Occipital lobe (tissue), 2 donors: ENCODE results near the gene OR2T2. TPM values are rescaled to one million over a fixed set of nuclear protein-coding genes. Genes with fewer than 3 reads are reported as not detected.
"Not testable (repeated sequence)": the region's sequence is repeated elsewhere in the genome, so short reads cannot be mapped to it uniquely, and the experiment has no call there.

Experiments used
- DNase-seq: peaks from one replicate; lab custom pipeline; 2025; lab: John Stamatoyannopoulos, UW
- total RNA-seq: library from RNA; depleted of rRNA; stranded (reverse); fragments of >200 nt; gene quantifications from one replicate; pipeline ENCODE4 v1.2.3, GENCODE V29; 2014

The OR2T2 gene
- not detected for total RNA-seq

GRCh38 chr1:248445399-248445798 lies at the start of gene OR2T2:
Gene OR2T2, plus strand, starts transcription at chr1:248445637. Its CDS starts 7,161 bp downstream, at chr1:248452798.
- DNase-seq: not testable (repeated sequence)

- no peak for DNase-seq
Observed at GRCh38 chr1:248402748-248403147, 42.7 kb upstream of the OR2T2 start, which contains the start of gene OR2T1. Gene OR2T1, plus strand, starts transcription at chr1:248403048. Its CDS starts 3,100 bp downstream, at chr1:248406148.

DNA sequence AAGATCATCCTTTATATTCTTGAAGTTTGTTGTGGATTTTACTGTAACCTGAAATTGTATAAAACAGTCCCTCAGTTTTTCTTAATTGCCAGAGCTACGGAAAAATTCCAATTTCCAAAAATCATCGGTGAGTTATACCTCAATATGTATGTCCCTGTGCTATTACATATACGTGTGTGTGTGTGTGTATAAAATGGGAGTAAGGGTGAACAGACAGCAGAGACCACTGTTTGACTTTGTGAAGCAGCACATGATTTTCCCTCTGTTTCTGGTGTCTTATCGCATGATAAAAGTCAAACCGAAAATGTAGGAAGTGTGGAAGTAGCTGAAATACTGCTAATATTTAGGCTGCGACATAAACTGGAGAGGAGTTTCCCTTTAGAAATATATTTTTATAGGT lies 41.4 kb upstream of the OR2T2 start:
- no peak for DNase-seq

DNA sequence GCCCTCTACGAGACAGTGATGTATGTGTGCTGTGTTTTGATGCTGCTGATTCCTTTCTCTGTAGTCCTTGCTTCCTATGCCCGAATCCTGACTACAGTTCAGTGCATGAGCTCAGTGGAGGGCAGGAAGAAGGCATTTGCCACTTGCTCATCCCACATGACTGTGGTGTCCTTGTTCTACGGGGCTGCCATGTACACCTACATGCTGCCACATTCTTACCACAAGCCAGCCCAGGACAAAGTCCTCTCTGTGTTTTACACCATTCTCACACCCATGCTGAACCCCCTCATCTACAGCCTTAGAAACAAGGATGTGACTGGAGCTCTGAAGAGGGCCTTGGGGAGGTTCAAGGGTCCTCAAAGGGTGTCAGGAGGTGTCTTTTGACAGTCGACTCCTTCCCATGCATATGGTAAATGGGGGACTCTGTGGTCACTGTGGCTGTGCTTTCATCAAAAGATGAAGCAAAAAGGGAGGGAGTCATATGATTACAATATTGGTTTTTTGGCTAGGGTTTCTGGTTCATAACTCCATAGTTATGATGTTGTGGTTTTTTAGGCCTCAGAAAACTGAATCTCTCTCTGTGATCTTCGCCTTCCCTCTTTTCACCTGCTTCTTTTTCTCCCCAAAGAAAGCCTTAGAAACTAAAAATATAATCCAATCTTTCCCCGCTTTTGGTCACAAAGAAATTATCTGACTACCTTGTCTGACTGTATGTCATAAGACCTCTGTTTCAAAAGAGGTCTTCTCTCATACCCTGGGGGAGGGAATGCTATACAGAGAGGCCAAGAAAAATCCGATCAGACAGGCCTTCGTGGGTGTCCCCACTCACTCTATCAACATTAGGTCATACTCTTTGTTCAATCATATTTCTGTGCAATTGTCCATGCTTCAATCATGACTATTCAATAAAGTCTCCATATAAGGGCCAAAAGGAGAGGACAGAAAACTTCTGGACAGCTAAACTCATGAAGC lies 38.4 kb upstream of the OR2T2 start:
- DNase-seq: no peak

DNA sequence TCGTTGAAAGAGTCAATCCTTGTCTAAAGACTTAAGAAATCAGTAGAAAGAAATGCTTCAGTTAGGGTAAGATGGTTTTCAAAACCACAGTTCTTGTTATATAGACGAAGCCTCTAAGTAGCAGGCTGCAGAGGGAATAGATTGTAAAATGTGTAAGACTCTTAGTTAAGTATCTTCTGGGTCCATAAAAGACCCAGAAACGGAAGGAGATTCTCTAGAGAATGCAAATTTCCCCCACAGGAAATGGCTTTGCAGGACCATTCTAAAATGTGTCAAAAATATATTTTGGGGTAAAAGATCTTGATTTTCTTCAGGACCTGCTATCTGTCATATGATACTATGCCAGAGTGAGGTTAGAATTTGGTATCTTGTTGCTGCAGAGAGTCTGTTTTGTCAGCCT lies 29.2 kb upstream of the OR2T2 start:
- DNase-seq: no peak

DNA sequence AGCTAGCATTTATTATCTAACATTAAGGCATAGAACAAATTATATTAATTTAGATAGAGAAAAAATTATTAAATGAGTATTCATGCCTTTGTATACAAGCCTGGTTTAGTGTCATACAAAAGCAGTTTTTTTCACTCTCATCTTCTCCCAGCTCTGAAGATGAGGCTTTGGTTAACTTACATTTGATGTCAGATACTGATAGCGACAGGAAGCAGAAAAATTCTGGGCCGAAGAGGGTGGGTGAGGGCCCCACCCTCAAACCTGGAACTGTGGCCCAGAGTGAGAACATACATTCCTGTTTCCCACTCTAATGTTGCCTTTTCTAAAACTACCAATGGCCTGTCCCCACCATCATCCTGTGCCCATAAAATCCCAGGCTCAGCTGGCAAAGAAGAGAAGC lies 27.6 kb upstream of the OR2T2 start:
- DNase-seq: no peak

DNA sequence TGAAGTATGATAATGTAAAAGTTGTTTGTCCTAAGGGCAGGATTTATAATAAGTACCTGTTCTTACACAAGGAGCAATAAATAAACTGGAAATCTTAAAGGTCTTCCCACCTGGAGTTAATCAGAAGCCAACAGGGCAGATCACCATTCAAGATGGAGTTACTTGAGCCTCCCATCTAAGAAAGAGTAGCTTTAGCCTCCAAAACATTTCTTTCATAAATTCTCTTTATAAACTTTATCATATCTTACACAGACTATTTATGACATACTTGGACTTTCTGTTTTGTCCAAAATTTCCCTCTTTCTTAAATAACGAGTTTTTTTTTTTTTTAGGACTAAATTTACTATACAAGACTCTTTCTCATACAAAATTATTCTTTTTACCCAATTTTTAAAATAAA lies 24.1 kb upstream of the OR2T2 start:
- no peak for DNase-seq

DNA sequence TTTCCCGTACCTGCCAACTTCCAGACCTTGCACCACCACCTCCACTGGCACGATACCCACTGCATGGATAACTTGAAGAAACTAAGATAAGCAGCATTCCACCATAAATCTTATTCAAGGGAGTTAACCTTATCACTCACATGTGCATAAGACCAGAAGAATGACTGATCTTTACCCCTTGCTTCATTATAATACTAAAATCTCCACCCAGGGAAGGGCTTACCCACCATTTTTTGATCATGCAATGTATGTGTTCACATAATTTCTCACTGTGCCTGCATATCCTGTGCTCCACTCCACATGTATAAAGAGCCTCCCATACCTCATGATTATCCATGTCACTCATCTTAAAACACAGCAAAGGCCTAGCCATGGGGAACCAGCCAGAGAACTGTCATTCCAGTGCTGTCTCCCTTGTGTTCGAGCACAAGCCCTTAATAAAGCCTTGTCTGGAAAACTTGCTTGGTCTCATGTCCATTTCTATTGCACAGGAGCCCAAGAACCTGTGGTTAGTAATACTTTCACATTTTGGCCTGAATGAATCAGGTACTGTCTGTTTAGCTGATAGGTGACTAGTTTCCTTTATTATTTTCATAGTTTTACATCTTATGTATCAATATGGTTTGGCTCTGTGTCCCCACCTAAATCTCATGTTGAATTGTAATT lies 17.8 kb upstream of the OR2T2 start:
- not testable (repeated sequence) for DNase-seq

DNA sequence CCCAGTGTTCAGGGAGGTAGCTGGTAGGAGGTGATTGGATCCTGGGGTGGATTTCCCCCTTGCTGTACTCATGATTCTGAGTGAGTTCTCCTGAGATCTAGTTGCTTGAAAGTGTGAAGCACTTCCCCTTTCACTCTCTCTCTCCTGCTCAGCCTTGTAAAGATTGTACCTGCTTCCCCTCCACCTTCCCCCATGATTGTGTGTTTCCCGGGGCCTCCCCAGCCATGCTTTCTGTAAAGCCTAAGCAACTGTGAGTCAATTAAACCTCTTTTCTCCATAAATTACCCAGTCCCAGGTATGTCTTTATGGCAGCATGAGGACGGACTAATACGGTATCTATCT lies 17.3 kb upstream of the OR2T2 start:
- not testable (repeated sequence) for DNase-seq

DNA sequence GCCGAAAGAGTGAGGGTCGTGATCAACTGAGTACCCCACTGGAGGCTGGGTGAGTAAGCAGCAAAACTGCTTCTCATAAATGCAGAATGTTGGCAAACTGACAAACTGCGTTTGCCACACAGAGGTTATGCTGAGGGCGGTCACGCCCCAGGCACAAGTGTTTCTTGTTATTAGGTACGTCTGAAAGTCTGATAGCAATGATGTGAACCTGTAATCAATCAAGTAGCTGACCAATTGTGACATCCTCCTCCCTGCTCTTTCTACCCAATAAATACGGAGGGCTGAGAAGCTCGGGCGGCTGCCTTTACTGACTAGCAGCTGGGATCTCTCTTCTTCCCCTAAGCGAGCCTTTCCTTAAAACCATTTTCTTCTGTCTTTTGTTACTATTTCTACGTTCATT lies 13.8 kb upstream of the OR2T2 start:
- not testable (repeated sequence) for DNase-seq

DNA sequence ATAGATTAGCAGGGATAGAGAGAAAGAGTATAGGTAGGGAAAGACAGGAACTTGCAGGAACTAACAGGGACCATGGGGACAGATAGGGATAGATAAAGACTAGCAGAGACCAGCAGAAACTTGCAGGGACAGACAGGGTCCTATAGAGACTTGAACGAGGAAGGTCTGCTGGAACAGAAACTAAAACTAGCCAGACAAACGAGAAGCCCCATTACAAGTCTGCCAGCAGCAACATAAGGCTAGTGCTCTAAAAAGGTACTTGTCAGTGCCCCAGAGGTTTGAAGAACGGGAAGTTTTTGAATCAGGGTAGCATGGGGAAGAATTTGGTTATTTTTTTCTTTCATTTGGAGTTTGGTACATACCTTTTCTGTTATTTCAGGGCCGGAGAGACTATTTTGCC lies 13.2 kb upstream of the OR2T2 start:
- DNase-seq: not testable (repeated sequence)

DNA sequence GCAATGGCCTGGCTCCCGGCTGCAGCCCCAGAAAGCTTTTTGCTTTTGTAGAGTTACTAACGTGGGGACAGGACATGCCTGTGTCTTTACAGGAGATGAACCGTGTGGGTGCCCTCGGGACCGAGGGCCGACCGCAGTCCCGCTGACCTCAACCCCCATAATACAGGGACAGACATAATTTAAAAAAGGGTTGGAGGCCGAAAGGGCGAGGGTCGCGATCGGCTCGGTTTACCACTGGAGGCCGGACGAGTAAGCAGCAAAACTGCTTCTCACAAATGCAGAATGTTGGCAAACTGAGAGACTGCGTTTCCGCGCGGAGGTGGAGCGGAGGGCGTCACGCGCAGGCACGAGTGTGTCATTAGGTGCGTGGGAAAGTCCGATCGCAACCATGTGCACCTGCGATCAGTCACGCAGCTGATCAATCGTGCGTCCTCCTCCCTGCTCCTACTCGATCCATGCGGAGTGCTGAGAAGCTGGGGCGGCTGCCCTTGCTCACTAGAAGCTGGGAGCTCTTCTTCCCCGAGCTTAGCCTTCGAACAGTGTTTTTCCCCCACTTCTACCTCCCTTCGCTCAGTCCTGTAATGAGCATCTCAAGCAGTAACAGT lies 11.5 kb upstream of the OR2T2 start:
- DNase-seq: not testable (repeated sequence)

DNA sequence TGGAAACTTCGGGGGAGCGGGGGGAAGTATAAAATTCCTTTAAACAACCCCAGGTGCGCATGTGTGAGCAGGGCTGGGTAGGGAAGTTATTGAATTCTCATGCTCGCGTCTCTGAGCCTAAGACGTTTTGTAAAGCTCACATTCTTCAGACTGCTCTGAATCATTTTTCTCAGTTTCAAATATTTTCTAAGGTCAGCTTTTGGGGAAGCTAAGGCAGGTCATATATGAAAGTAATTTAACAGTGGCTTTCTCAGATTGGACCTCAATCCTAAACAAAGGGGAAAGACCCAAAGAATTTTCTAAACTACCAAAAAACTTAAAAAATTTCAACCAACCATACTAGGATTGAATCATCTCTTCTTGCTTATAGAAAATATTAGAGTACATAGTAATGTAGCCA lies 10.5 kb upstream of the OR2T2 start:
- not testable (repeated sequence) for DNase-seq

DNA sequence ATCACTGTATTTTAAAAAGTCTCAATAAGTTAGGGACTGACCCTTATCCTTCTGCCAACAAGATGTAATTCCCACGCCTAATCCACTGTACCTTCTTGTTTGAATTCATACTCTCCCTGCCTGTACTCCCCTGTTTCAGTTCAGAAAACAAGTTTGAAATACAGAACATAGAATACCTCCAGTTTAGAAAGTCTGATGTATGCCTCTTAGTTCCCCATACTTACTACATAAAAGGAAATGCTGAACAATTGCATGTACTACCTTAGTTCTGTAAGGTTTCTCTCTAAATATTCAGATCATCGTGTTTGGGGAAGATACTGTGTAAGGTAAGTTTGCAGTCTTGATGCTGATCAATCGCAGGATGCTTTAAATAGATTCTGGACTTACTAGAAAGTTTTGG lies 9.1 kb upstream of the OR2T2 start:
- not testable (repeated sequence) for DNase-seq

GRCh38 chr1:248438668-248439067 lies 6.8 kb upstream of the OR2T2 start:
- not testable (repeated sequence) for DNase-seq

GRCh38 chr1:248439283-248439682 lies 6.2 kb upstream of the OR2T2 start:
- not testable (repeated sequence) for DNase-seq

- not testable (repeated sequence) for DNase-seq
Observed at GRCh38 chr1:248442500-248443277, 2.7 kb upstream of the OR2T2 start.

DNA sequence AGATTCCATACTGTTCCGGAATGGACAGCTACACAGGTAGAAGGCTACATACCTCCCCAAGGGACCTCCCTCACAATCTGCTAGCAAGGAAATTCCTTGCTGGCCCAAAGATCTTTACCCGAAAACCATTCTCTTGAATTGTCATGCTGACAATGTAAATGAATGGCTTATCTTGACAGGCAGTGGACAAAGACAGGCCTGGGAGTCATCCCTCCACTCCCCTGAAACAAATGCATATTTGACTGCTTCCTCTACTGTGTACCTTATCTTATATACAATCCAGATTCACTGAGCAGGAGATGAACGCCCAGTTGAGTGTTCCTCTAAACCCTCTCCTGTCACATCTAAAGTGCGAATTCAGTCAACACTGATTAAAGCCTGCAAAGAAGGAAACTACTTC lies 834 bp upstream of the OR2T2 start:
- DNase-seq: not testable (repeated sequence)

DNA sequence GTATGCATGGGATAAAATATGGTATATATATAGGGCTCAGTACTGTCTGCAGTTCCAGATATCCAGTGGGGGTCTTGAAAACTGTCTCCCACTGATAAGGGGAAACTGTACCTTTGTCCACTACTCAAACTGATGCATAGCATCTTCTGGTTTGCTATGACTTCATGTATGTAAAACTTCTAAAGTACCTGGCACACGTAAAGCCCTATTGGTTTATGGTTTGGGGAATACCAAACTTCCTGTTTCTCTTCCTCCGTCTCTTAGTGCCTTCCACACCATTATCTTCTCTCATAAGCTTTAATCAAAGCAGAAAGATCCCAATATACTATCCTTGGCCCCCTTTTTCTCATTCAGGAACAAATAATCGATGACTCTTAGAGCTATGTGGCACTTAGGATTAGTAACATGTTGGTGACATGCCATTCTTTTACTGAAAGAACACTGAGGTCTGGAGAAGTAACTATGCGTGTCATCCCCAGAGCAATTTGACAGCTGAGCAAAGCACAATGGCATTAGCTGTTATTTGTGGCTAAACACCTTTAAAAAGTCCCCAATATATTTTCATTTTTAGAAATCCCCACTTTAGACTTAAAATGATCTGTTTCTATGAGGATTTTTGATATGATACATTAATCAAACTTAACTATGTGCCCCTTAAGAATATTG lies 3.1 kb downstream of the OR2T2 start:
- DNase-seq: not testable (repeated sequence)

- not testable (repeated sequence) for DNase-seq
Observed at GRCh38 chr1:248449821-248450465, 4.5 kb downstream of the OR2T2 start.
